MM.1S (cell line): Measurements from ENCODE around the gene EPHA5.

ENCODE experiments used
- DNase-seq: peaks from one replicate; pipeline ENCODE4 v3.0.0-alpha.2; 2015
- H2AFZ ChIP-seq: fragments of 300-600 bp; sonication (generic); 2 replicates; pipeline ENCODE4 v1.6.0; 2016; ENCODE audit warnings: antibody characterized with exemption, low read length
- H3F3A ChIP-seq: fragments of 300-600 bp; sonication (generic); 2 replicates; pipeline ENCODE4 v1.6.1; 2016; ENCODE audit warnings: mild to moderate bottlenecking, antibody characterized with exemption, low read length, moderate library complexity, mixed read lengths; ENCODE audit not compliant: insufficient read depth
- H3K27ac ChIP-seq: fragments of 300-600 bp; sonication (generic); 2 replicates; pipeline ENCODE4 v1.5.1; 2016; ENCODE audit warnings: mild to moderate bottlenecking, low read length
- H3K27me3 ChIP-seq: fragments of 300-600 bp; sonication (generic); replicated peaks from 2 replicates; pipeline ENCODE4 v1.6.0; 2016; ENCODE audit warnings: low read length; ENCODE audit not compliant: insufficient read depth
- H3K36me3 ChIP-seq: fragments of 300-600 bp; sonication (generic); replicated peaks from 2 replicates; pipeline ENCODE4 v1.6.1; 2016; ENCODE audit warnings: mild to moderate bottlenecking, low read length, mixed read lengths; ENCODE audit not compliant: insufficient read depth
- H3K4me1 ChIP-seq: fragments of 300-600 bp; sonication (generic); 2 replicates; pipeline ENCODE4 v1.6.1; 2016; ENCODE audit warnings: low read length, mixed read lengths
- H3K4me2 ChIP-seq: fragments of 300-600 bp; sonication (generic); 2 replicates; pipeline ENCODE4 v1.6.0; 2016; ENCODE audit warnings: low read depth, low read length
- H3K4me3 ChIP-seq: fragments of 300-600 bp; sonication (generic); 2 replicates; pipeline ENCODE4 v1.5.1; 2016; ENCODE audit warnings: low read length, mixed read lengths
- H3K79me2 ChIP-seq: fragments of 300-600 bp; sonication (generic); 2 replicates; pipeline ENCODE4 v1.6.1; 2016; ENCODE audit warnings: mixed run types, low read length, mixed read lengths
- H3K9ac ChIP-seq: fragments of 300-600 bp; sonication (generic); 2 replicates; pipeline ENCODE4 v1.6.1; 2016; ENCODE audit warnings: low read length, mixed read lengths
- H3K9me2 ChIP-seq: fragments of 300-600 bp; sonication (generic); replicated peaks from 2 replicates; pipeline ENCODE4 v1.6.1; 2016; ENCODE audit warnings: mild to moderate bottlenecking, low read length, mixed read lengths; ENCODE audit not compliant: insufficient read depth
- H3K9me3 ChIP-seq: fragments of 300-600 bp; sonication (generic); replicated peaks from 2 replicates; pipeline ENCODE4 v1.6.1; 2016; ENCODE audit warnings: mild to moderate bottlenecking, low read length, mixed read lengths; ENCODE audit not compliant: insufficient read depth
- H4K20me1 ChIP-seq: fragments of 300-600 bp; sonication (generic); 2 replicates; pipeline ENCODE4 v1.6.1; 2016; ENCODE audit warnings: mild to moderate bottlenecking, low read length, moderate library complexity, mixed read lengths; ENCODE audit not compliant: insufficient read depth
- CTCF ChIP-seq: fragments of 300-600 bp; sonication (generic); IDR thresholded peaks from 2 replicates; pipeline ENCODE4 v1.5.1; 2016; ENCODE audit warnings: antibody characterized with exemption, low read length, mixed read lengths
- EZH2 ChIP-seq: fragments of 300-600 bp; sonication (generic); optimal IDR thresholded peaks from 2 replicates; pipeline ENCODE3; 2017; ENCODE audit warnings: low read depth, mild to moderate bottlenecking, antibody characterized with exemption, low read length, mixed read lengths
- EZH2phosphoT487 ChIP-seq: fragments of 300-600 bp; sonication (generic); IDR thresholded peaks from 2 replicates; pipeline ENCODE4 v1.6.1; 2018; ENCODE audit warnings: antibody characterized with exemption, low read length

The EPHA5 gene

DNA sequence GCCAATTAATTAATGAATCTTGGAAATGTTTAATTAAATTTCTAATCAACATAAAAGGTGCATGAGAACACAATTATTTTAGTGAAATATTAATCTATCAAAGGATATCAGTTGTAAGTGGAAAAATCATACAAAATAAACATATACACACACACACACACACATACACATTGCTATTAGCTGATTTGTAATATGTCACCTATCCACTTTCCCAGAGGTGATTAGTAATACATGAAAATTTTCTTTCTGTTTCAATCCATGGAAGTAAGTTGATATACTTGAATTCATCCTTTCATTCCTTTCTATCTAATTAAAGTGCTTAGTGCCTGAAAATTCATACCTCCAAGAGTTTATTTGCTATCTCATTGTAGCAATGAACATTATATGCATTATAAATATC is 213.7 kb downstream of the EPHA5 start:
- Histone ChIP-seq H3F3A (no peaks in the 10 kb centered on the region), H3K9ac (no peak overlapping the region), H3K36me3 (no peaks in the 10 kb centered on the region), H3K9me3 (no peaks in the 10 kb centered on the region), H3K4me3 (no peak overlapping the region), H3K27me3 (no peaks in the 10 kb centered on the region), H3K4me2 (no peak overlapping the region), H3K79me2 (no peaks in the 10 kb centered on the region), H3K9me2 (no peaks in the 10 kb centered on the region), H4K20me1 (no peaks in the 10 kb centered on the region), H2AFZ (no peak overlapping the region), H3K4me1 (no peaks in the 10 kb centered on the region), H3K27ac (no peak overlapping the region)
- DNase-seq = no peak
- TF ChIP-seq CTCF (no peak), EZH2 (no peak), EZH2phosphoT487 (no peak)

- Histone ChIP-seq H3K4me2 (no peak overlapping the region), H3K79me2 (no peaks in the 10 kb centered on the region), H3K4me1 (no peaks in the 10 kb centered on the region), H4K20me1 (no peaks in the 10 kb centered on the region), H3K9me2 (no peaks in the 10 kb centered on the region), H3K4me3 (no peak overlapping the region), H3K27me3 (no peaks in the 10 kb centered on the region), H3K9me3 (no peaks in the 10 kb centered on the region), H3F3A (no peaks in the 10 kb centered on the region), H3K27ac (no peak overlapping the region), H2AFZ (no peak overlapping the region), H3K36me3 (no peaks in the 10 kb centered on the region), H3K9ac (no peak overlapping the region)
- TF ChIP-seq CTCF (no peak), EZH2phosphoT487 (no peak), EZH2 (no peak)
- no peak for DNase-seq
Measured at GRCh38 chr4:65453398-65453797, 216.9 kb downstream of the EPHA5 start.

DNA sequence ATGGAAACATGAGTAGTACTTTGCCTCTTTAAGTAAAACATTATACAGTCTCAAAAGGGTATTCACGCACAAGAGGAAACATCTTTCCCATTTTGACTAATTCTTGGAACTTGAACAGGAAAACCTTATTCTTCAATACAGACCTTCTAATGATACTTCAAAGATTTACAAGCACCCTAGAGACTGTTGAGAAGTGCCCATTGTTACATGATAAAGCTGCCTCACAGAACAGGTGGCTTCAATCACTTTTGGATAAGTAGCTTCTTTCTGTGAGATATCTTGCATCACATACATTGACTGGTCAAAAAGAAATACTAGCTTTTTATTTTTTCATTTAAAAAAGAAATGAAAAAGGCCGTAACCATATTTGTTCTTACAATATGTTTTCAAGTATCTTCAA is 219.4 kb downstream of the EPHA5 start:
- Histone ChIP-seq H3K4me2 (no peak overlapping the region), H3F3A (no peaks in the 10 kb centered on the region), H3K4me1 (no peaks in the 10 kb centered on the region), H3K4me3 (no peak overlapping the region), H4K20me1 (no peaks in the 10 kb centered on the region), H3K36me3 (no peaks in the 10 kb centered on the region), H3K9ac (no peak overlapping the region), H3K9me2 (no peaks in the 10 kb centered on the region), H3K27ac (no peak overlapping the region), H3K27me3 (no peaks in the 10 kb centered on the region), H2AFZ (no peak overlapping the region), H3K79me2 (no peaks in the 10 kb centered on the region), H3K9me3 (no peaks in the 10 kb centered on the region)
- DNase-seq = no peak
- TF ChIP-seq EZH2phosphoT487 = no peak
- TF ChIP-seq CTCF = no peak
- TF ChIP-seq EZH2 = no peak
